ENCODE data around the gene SF1.

The SF1 gene

GRCh38 chr11:64784813-64785581 is 6.7 kb upstream of the SF1 start:
- no peak for DNase-seq (ENCODE audit: low read depth in 2 of 2)

GRCh38 chr11:64778223-64778472 is 194 bp downstream of the SF1 start:
- DNase-seq (ENCODE audit: low read depth in 2 of 2): no peak

- DNase-seq (ENCODE audit: low read depth in 2 of 2): peak; percentile 62 to 66
These were observed 706 bp downstream of the SF1 start for GRCh38 chr11:64777449-64778222.

- DNase-seq (ENCODE audit: low read depth in 2 of 2): no peak
These were observed 1.5 kb downstream of the SF1 start for GRCh38 chr11:64776875-64777274.

- DNase-seq (ENCODE audit: low read depth in 2 of 2): no peak
These were observed 1.9 kb downstream of the SF1 start for GRCh38 chr11:64776425-64776824.

GRCh38 chr11:64774144-64774543 is 4.2 kb downstream of the SF1 start:
- DNase-seq (ENCODE audit: low read depth in 2 of 2): no peak

- DNase-seq (ENCODE audit: low read depth in 2 of 2): no peak
These were observed 5.9 kb downstream of the SF1 start for GRCh38 chr11:64772303-64773018.

GRCh38 chr11:64771861-64772260 is 6.5 kb downstream of the SF1 start:
- DNase-seq (ENCODE audit: low read depth in 2 of 2): no peak

GRCh38 chr11:64770120-64770519 is 8.2 kb downstream of the SF1 start:
- no peak for DNase-seq (ENCODE audit: low read depth in 2 of 2)

GRCh38 chr11:64769283-64769682 is 9.1 kb downstream of the SF1 start:
- no peak for DNase-seq (ENCODE audit: low read depth in 2 of 2)

GRCh38 chr11:64768300-64768694 is 10.0 kb downstream of the SF1 start:
- DNase-seq (ENCODE audit: low read depth in 2 of 2): no peak

GRCh38 chr11:64767344-64768299 is 10.7 kb downstream of the SF1 start:
- peak; percentile 52 to 84 for DNase-seq (ENCODE audit: low read depth in 2 of 2)

GRCh38 chr11:64766881-64767280 is 11.5 kb downstream of the SF1 start:
- DNase-seq (ENCODE audit: low read depth in 2 of 2): no peak

- DNase-seq (ENCODE audit: low read depth in 2 of 2): no peak
These were observed 12.3 kb downstream of the SF1 start for GRCh38 chr11:64765851-64766665.

GRCh38 chr11:64765291-64765850 is 13.0 kb downstream of the SF1 start:
- DNase-seq (ENCODE audit: low read depth in 2 of 2): no peak

- DNase-seq (ENCODE audit: low read depth in 2 of 2): no peak
These were observed 13.6 kb downstream of the SF1 start for GRCh38 chr11:64764753-64765152.

GRCh38 chr11:64764040-64764611 is 14.2 kb downstream of the SF1 start:
- no peak for DNase-seq (ENCODE audit: low read depth in 2 of 2)

- DNase-seq (ENCODE audit: low read depth in 2 of 2): no peak
These were observed 14.8 kb downstream of the SF1 start for GRCh38 chr11:64763526-64764039.

GRCh38 chr11:64762674-64763525 is 15.4 kb downstream of the SF1 start:
- DNase-seq (ENCODE audit: low read depth in 2 of 2): no peak

All from stimulated activated CD4-positive, alpha-beta T cell treated with anti-CD3 and anti-CD28 coated beads, Interleukin-12 subunit alpha, Interleukin-12 subunit beta, amount 100 ng/mL, for 24 hours (primary cell).